AG04449 (cell line): ENCODE measurements around the gene MGAT5B.

ENCODE experiments used
- CTCF ChIA-PET: fragments of 350-600 bp; formaldehyde crosslinking; extraction: SDS; loops from one replicate; lab custom pipeline; 2021; ENCODE audit warnings: antibody characterized with exemption; lab: Yijun Ruan, JAX
- POLR2A ChIA-PET: fragments of 400-600, 350-600 bp; formaldehyde crosslinking; extraction: SDS; loops from one replicate; lab custom pipeline; 2020; ENCODE audit warnings: antibody characterized with exemption, inconsistent platforms; lab: Yijun Ruan, JAX
- DNase-seq: peaks from one replicate; pipeline ENCODE4 v3.0.0-alpha.2; 2010; ENCODE audit warnings: low read depth, low spot score
- H3K4me3 ChIP-seq: 2 replicates; pipeline ENCODE4 v1.5.1; 2011; ENCODE audit warnings: low read depth, mild to moderate bottlenecking, control low read depth, low read length
- CTCF ChIP-seq: IDR thresholded peaks from one replicate; pipeline ENCODE4 v1.5.1; 2011; ENCODE audit warnings: mild to moderate bottlenecking, moderate library complexity, low read length, control low read depth, inconsistent platforms; ENCODE audit not compliant: insufficient read depth; ENCODE audit errors: missing control alignments

Gene MGAT5B

GRCh38 chr17:76947771-76948170 lies 79.6 kb downstream of the MGAT5B start:
- TF ChIP-seq CTCF = no peak
- H3K4me3 ChIP-seq = no peak overlapping the region
- POLR2A ChIA-PET = no interaction called here
- CTCF ChIA-PET = interaction anchor here (0.6 kb wide), 1 partner anchor 9 kb away, joined by 3 read pairs; no protein-coding TSS in a partner anchor
- DNase-seq = no peak

- no peak for TF ChIP-seq CTCF
- no peak overlapping the region for H3K4me3 ChIP-seq
- no peak for DNase-seq
- POLR2A ChIA-PET = no interaction called here
- CTCF ChIA-PET = interaction anchor here (0.6 kb wide), 1 partner anchor 9 kb away, joined by 3 read pairs; no protein-coding TSS in a partner anchor
These were observed 80.1 kb downstream of the MGAT5B start for GRCh38 chr17:76948301-76948700.

- CTCF ChIA-PET = interaction anchor here (0.6 kb wide), 1 partner anchor 10 kb away, joined by 3 read pairs; no protein-coding TSS in a partner anchor
- POLR2A ChIA-PET = no interaction called here
- no peak for TF ChIP-seq CTCF
- no peak overlapping the region for H3K4me3 ChIP-seq
- no peak for DNase-seq
These were observed 80.6 kb downstream of the MGAT5B start for GRCh38 chr17:76948726-76949342.

- no peak for TF ChIP-seq CTCF
- no peak for DNase-seq
- ChIA-PET CTCF (no interaction called here), POLR2A (no interaction called here)
- H3K4me3 ChIP-seq = no peak overlapping the region
These were observed 81.9 kb downstream of the MGAT5B start for GRCh38 chr17:76949913-76950695.

GRCh38 chr17:76951375-76951905 lies 83.2 kb downstream of the MGAT5B start:
- ChIA-PET POLR2A (no interaction called here), CTCF (no interaction called here)
- DNase-seq = no peak

More at GRCh38 chr17:76951375-76951905, 83.2 kb downstream of the MGAT5B start:
- H3K4me3 ChIP-seq = no peak overlapping the region
- no peak for TF ChIP-seq CTCF
